CD4-positive, alpha-beta T cell treated with Interleukin-10 for 1 hour (primary cell): ENCODE measurements around the gene SLC29A1.
A peak's percentile ranks its signal among the peaks of the same experiment; 100 is the strongest.

Source experiments
- DNase-seq: peaks from one replicate; pipeline ENCODE4 v3.0.0-alpha.2; 2020

Gene SLC29A1

GRCh38 chr6:44238687-44239350 lies 15.4 kb downstream of the SLC29A1 start:
- DNase-seq: no peak

- DNase-seq: no peak
Measured at GRCh38 chr6:44243345-44243744, 19.9 kb downstream of the SLC29A1 start.

DNA sequence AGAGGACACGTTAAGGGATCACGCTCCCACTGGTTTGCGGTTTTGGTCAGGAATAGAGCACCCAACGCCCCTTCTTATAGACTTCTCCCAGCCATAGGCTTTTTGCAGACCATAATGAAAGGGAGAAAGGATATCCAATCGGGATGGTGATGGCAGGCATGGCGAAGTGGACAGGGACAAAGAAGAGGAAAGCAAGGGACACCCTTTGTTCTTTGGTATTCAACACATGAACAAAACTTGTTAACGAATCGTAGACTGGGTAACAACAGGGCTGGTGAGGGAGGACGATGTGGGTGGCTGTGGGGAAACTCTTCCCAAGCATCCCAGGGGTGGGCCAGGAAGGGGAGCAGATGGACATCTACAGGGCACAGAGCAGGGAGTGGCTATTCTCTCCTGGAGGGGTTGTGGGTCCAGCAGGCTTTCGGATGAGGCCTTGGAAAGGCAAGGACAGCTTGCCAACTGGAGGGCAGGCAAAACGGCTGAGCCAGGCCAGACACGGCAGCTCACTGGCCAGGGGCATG lies 22.1 kb downstream of the SLC29A1 start:
- no peak for DNase-seq

DNA sequence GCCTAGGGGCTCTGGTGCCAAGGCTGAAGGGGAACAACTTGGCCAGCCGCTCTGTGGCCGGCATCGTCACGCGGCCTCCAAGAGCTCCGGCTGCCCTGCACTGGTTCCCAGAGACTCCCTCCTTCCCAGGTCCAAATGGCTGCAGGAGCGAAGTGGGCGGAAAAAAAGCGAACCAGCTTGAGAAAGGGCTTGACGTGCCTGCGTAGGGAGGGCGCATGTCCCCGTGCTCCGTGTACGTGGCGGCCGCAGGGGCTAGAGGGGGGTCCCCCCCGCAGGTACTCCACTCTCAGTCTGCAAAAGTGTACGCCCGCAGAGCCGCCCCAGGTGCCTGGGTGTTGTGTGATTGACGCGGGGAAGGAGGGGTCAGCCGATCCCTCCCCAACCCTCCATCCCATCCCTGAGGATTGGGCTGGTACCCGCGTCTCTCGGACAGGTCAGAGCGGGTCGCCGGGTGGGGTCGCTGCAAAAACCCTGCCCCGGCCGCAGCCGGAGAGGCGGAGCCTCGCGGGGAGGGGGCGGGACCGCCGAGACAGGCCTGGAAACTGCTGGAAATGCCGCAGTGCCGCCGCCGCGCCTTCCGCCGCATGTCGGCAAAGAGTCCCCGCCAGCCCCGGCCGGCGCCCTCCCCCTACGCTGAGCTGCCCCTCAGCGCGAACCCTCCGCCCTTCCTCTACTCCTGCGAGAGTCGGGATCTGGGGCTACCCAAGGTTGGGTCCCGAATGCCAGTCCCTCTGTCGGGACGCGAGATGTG lies 22.7 kb downstream of the SLC29A1 start:
- DNase-seq: peak; percentile 88

GRCh38 chr6:44246663-44247337 lies 23.4 kb downstream of the SLC29A1 start, which contains the start of gene HSP90AB1:
Gene HSP90AB1 (plus strand): TSS chr6:44247101. CDS start chr6:44248630, 1,529 bp downstream.
- peak; percentile 99 for DNase-seq

- DNase-seq: peak; percentile 89
Measured at GRCh38 chr6:44247338-44248302, 24.2 kb downstream of the SLC29A1 start.

- DNase-seq: no peak
Measured at GRCh38 chr6:44248579-44248978, 25.2 kb downstream of the SLC29A1 start.

DNA sequence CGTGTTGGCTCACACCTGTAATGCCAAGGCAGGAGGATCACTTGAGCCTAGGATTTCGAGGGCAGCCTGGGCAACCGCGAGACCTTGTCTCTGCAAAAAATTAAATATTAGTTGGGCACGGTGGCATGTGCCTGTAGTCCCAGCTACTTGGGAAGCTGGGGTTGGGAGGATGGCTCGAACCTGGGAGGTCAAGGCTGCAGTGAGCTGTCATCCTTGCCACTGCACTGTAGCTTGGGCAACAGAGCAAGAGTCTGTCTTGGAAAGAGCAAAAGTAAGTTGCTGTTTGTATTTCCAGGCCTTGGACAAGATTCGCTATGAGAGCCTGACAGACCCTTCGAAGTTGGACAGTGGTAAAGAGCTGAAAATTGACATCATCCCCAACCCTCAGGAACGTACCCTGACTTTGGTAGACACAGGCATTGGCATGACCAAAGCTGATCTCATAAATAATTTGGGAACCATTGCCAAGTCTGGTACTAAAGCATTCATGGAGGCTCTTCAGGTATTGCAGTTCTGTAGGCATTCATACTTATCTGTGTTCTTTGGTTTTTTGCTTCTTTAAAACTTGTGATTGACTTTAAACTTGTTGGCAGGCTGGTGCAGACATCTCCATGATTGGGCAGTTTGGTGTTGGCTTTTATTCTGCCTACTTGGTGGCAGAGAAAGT lies 25.8 kb downstream of the SLC29A1 start:
- DNase-seq: no peak

GRCh38 chr6:44250067-44250717 lies 26.8 kb downstream of the SLC29A1 start:
- no peak for DNase-seq

DNA sequence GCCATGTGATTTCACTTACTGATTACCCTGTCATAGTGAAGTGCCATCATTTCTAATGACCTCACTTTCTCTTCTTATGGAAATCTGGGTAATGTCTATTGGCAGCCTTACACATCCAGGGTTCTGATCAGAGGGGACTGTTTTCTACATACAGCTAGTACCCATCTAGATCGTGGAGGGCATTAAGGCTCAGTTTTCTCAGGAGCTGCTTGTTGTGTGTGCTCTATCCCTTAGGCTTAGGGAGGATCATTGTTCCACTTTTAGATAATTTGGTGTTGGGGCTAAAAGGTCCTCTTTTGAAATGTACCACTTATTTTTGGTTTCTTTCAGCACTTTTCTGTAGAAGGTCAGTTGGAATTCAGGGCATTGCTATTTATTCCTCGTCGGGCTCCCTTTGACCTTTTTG lies 27.3 kb downstream of the SLC29A1 start:
- no peak for DNase-seq

DNA sequence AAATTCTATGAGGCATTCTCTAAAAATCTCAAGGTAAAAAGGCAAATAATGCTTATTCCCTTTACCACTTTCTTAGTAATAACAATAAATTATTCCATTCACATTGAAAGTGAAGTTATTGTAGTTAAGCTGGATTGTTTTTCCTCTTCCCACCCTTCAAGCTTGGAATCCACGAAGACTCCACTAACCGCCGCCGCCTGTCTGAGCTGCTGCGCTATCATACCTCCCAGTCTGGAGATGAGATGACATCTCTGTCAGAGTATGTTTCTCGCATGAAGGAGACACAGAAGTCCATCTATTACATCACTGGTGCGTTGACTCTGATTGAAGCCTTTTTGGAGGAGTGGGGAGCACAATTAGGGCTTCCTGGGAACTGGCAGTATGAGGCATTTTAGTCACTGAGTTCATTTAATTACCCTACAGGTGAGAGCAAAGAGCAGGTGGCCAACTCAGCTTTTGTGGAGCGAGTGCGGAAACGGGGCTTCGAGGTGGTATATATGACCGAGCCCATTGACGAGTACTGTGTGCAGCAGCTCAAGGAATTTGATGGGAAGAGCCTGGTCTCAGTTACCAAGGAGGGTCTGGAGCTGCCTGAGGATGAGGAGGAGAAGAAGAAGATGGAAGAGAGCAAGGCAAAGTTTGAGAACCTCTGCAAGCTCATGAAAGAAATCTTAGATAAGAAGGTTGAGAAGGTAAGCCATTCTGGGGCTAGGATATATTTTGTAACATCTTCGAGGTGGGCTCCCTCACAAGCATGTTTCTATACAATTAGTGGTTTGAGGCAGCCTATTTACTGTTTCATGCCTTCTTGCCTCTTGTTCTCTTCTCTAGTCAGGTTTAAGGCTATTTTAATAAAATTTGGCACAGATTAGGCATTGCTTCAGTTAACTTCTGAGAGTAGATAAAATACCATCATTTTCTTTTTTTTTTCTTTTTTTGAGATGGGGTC lies 28.5 kb downstream of the SLC29A1 start:
- no peak for DNase-seq

DNA sequence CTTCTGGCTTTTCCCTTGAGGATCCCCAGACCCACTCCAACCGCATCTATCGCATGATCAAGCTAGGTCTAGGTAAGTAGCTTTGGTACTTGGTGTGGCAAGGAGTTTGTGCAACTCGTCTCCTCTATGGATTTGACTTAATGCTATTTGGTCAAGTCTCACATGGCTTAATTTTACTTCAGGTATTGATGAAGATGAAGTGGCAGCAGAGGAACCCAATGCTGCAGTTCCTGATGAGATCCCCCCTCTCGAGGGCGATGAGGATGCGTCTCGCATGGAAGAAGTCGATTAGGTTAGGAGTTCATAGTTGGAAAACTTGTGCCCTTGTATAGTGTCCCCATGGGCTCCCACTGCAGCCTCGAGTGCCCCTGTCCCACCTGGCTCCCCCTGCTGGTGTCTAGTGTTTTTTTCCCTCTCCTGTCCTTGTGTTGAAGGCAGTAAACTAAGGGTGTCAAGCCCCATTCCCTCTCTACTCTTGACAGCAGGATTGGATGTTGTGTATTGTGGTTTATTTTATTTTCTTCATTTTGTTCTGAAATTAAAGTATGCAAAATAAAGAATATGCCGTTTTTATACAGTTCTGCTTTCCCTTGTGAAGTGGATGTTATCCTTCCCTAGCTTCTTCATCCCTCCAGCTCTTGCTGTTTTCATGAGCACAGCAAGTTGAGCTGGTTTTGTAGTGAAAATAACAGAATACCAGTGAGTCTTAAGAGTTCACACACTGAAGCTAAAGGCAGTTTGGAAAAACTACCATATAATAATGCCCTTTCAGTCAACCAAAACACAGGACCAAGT lies 30.1 kb downstream of the SLC29A1 start:
- DNase-seq: peak; percentile 74

GRCh38 chr6:44254191-44255104 lies 31.1 kb downstream of the SLC29A1 start:
- DNase-seq: no peak

DNA sequence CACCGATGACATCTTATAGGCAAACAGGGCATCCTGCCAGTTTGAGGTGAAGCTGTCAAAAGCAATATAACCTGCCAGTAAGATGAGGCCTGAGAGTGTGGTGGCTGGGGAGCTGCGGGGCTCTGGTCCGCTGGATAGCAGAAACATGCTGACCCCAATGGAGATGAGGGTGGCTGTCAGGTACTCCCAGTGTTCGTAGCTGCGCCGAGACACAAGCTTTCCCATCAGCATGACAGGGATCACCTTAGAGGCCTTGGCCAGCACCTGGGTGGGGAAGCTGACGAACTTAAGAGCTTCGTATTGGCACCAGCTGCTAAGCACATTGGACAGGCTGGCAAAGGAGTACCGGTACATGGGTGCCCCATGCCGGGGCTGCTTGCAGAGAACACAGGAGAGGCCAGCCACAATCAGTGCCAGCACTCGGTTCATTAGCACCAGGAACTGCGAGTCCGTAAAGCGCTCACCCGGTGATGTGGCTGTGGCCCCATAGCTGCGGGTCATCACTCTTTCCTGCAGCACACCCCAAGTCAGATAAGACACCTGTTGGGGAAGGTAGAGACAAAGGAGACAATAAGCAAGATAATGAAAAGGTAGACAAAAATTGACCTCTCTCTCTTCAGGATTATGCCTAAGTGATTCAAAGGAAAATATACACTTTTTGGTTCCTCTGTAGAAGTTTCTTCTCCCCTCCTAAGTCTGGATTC lies 31.9 kb downstream of the SLC29A1 start:
- peak; percentile 47 for DNase-seq

- peak; percentile 51 for DNase-seq
Measured at GRCh38 chr6:44255871-44256774, 32.7 kb downstream of the SLC29A1 start.

GRCh38 chr6:44256775-44257024 lies 33.3 kb downstream of the SLC29A1 start:
- no peak for DNase-seq
